BJ (cell line): ENCODE measurements around the gene C1orf167. TPM values are rescaled to one million over a fixed set of nuclear protein-coding genes. Genes with fewer than 3 reads are reported as not detected.

ENCODE experiments used
- CTCF ChIA-PET: fragments of 350-600 bp; formaldehyde crosslinking; extraction: SDS; loops from one replicate; lab custom pipeline; 2021; ENCODE audit warnings: antibody characterized with exemption, inconsistent platforms; lab: Yijun Ruan, JAX
- POLR2A ChIA-PET: fragments of 300-600 bp; sonication (Branson Sonifier 250); formaldehyde crosslinking; extraction: SDS; loops from one replicate; lab custom pipeline; 2021; ENCODE audit warnings: antibody characterized with exemption; lab: Charles Lee
- DNase-seq: peaks from one replicate; pipeline ENCODE4 v3.0.0-alpha.2; 2011; ENCODE audit warnings: low read depth
- H3K27me3 ChIP-seq: 2 replicates; pipeline ENCODE4 v1.6.0; 2011; ENCODE audit warnings: low read length; ENCODE audit not compliant: control insufficient read depth, insufficient read depth
- H3K36me3 ChIP-seq: 2 replicates; pipeline ENCODE4 v1.5.1; 2011; ENCODE audit warnings: low read length; ENCODE audit not compliant: control insufficient read depth, insufficient read depth
- H3K4me3 ChIP-seq: 2 replicates; pipeline ENCODE4 v1.5.1; 2011; ENCODE audit warnings: low read depth, mild to moderate bottlenecking, control low read depth, low read length
- polyA plus RNA-seq: library from polyadenylated mRNA; depleted of rRNA; stranded (reverse); fragments of >200 nt; gene quantifications from 2 replicates; pipeline ENCODE4 v1.2.3, GENCODE V29; 2011
- TF ChIP-seq, protein P1 (sequence below): IDR thresholded peaks from 2 replicates; pipeline ENCODE4 v1.5.1; 2011; ENCODE audit warnings: low read depth, mild to moderate bottlenecking, control low read depth, inconsistent platforms, low read length, moderate library complexity; ENCODE audit not compliant: insufficient read depth

C1orf167 gene
- polyA plus RNA-seq, 1 experiment: 0.54 TPM

DNA sequence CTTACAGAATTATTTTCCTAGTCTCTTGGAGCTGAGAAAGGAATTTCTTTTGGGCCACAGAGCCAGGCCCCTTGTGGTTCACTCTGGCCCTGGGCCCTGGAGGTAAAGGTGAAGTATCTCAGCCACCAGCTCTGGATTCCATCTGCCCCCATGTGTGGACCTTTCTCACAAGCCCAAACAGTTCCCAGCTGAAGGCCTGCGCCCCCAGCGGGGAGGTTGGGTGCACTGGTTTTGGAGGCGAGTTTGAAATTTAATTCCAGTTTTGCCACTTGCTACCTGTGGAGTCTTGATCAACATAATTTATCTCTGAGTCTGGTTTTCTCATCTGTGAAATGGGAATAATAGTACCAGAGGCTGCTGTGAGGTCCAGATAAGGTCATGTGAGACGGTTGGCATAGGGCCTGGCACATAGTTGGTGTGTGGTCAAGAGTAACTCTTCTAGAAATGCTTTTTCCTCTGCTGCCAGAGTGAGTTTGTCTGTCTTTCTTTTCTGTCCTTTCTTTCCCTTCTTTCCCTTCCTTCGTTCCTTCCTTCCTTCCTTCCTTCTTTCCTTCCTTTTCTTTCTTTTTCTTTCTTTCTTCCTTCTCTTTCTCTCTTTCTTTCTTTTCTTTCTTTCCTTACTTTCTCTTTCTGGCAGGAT lies 20.0 kb upstream of the C1orf167 start:
- TF ChIP-seq, protein P1, sequence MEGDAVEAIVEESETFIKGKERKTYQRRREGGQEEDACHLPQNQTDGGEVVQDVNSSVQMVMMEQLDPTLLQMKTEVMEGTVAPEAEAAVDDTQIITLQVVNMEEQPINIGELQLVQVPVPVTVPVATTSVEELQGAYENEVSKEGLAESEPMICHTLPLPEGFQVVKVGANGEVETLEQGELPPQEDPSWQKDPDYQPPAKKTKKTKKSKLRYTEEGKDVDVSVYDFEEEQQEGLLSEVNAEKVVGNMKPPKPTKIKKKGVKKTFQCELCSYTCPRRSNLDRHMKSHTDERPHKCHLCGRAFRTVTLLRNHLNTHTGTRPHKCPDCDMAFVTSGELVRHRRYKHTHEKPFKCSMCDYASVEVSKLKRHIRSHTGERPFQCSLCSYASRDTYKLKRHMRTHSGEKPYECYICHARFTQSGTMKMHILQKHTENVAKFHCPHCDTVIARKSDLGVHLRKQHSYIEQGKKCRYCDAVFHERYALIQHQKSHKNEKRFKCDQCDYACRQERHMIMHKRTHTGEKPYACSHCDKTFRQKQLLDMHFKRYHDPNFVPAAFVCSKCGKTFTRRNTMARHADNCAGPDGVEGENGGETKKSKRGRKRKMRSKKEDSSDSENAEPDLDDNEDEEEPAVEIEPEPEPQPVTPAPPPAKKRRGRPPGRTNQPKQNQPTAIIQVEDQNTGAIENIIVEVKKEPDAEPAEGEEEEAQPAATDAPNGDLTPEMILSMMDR: no peak
- no peaks in the 10 kb centered on the region for H3K27me3 ChIP-seq
- no peak for DNase-seq
- no peak overlapping the region for H3K4me3 ChIP-seq
- POLR2A ChIA-PET: no interaction called here
- peaks cover under 1% of the 10 kb centered on the region; the same call in 1 of the 2 replicates for H3K36me3 ChIP-seq
- CTCF ChIA-PET: no interaction called here

DNA sequence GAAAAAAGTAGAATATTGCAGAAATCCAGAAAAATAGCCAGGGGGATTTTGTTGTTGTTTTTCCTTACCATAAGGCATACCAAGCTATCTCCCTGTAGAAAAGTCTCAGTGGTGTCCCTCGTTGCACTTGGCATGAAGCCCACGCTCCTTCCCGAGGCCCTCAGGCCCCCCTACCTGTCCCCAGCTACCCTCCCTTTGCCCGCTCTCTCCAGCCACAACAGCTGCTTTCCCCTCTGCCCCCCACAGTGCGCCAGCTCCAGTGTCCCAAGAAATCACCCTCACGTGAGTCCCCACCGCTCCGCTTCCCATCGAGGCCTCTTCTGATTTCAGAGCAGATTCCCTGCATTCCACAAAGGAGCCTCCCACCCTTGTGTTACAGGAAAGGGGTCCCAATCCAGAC lies 17.7 kb upstream of the C1orf167 start:
- Histone ChIP-seq H3K27me3 (no peaks in the 10 kb centered on the region), H3K36me3 (peaks cover 13% of the 10 kb centered on the region), H3K4me3 (no peak overlapping the region)
- TF ChIP-seq, protein P1: no peak
- POLR2A ChIA-PET: no interaction called here
- CTCF ChIA-PET: no interaction called here
- DNase-seq: no peak

DNA sequence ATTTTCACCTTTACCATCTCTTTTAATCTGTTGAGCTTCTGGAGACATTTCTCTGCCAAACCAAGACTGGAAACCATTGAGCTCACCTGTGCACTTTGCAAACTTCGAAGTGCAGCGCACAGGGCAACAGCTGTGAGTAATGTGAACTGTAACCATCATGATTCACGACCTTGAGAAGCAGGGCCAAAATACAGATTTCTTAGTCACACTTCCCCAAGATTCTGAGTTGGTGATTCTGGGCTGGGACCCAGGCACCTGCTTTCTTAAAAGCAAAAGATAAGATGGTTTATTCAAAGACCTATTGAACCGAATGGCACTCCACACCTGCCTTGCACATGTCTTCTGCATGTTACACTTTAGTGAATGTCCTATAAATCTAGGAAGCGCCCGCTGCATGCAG lies 15.9 kb upstream of the C1orf167 start:
- no peaks in the 10 kb centered on the region for H3K27me3 ChIP-seq
- H3K36me3 ChIP-seq: peaks cover 20% of the 10 kb centered on the region
- no peak for DNase-seq
- ChIA-PET POLR2A (no interaction called here), CTCF (no interaction called here)
- H3K4me3 ChIP-seq: no peak overlapping the region
- TF ChIP-seq, protein P1: no peak

GRCh38 chr1:11746795-11747487 lies 15.1 kb upstream of the C1orf167 start:
- Histone ChIP-seq H3K4me3 (no peak overlapping the region), H3K36me3 (peaks cover 22% of the 10 kb centered on the region), H3K27me3 (no peaks in the 10 kb centered on the region)
- TF ChIP-seq, protein P1: no peak
- ChIA-PET CTCF (no interaction called here), POLR2A (no interaction called here)
- no peak for DNase-seq

DNA sequence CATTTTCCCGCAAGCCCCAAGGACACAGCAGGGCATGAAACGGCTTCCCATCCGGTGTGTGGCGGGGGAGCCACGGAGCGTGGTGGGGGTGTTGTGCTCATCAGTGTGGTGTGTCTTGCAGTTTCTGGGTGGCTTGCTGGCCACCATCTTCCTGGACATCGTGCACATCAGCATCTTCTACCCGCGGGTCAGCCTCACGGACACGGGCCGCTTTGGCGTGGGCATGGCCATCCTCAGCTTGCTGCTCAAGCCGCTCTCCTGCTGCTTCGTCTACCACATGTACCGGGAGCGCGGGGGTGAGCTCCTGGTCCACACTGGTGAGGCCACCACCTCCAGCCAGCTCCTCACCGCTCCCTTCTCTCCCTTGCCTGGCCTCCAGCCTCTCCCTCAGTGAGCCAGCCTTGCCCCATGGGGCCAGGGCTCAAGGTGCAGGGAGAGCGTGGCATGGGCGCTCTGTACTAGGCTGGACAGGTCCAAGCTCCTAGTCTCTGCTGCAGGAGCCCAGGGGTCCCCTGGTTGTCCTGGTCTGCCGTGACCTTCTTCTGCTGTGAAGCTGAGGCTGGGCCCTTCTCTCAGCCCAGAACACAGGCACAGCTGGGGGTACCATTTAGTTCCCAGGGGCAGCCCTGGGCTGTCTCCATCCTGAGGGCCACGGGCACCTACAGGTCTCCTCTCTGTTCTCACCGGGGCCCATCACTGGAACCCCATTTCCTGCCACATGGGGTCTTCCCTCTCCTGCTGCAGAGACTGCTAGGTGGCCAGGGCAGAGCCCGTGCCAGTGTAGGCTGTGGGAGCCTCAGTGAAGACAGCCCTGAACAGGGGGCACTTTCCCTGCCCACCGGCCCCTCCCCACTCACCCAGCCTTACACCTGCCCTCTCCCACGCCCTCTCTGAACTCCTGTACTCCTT lies 13.4 kb upstream of the C1orf167 start:
- DNase-seq: no peak
- Histone ChIP-seq H3K27me3 (no peaks in the 10 kb centered on the region), H3K36me3 (peaks cover 22% of the 10 kb centered on the region), H3K4me3 (no peak overlapping the region)
- TF ChIP-seq, protein P1: no peak
- CTCF ChIA-PET: interaction anchor here (0.8 to 2.5 kb wide), 5 partner anchors 9 to 98 kb away, joined by 3 to 10 read pairs (median 4); partner anchors contain the start of genes AGTRAP and FBXO6
- POLR2A ChIA-PET: no interaction called here
